ENCODE results near the gene FLAD1.

DNA sequence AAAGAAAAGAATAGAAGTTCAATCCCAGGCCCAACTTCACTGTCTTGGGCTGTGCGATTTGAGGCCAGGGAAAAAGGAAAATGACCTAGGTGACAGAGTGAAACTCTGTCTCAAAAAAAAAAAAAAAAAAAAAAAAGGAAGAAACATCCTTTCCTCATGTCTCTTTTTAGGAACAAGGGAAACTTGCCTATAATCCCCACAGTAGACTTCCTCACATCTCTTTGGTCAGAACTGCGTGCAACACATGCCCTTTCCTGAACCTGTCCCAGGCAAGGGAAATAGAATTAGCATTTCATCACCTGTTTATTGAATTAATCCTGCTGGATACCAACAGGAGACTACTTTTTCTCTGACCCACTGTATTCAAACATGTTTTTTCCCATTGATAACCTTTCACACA, 52.8 kb downstream of the FLAD1 start:
- TF ChIP-seq CTCF (IDR thresholded peaks at IDR 0.05): no peak
- no peak for TF ChIP-seq POLR2A (IDR thresholded peaks at IDR 0.05)
